ENCODE data around the gene FOSL1. TPM values are rescaled to one million over a fixed set of nuclear protein-coding genes. Genes with fewer than 3 reads are reported as not detected.

The FOSL1 gene
- total and polyA plus RNA-seq, 2 of the 13 experiments (the other 11 are each of a cell fraction or from before 2014, with no cell fraction given), result 4.0 to 4.1 TPM

DNA sequence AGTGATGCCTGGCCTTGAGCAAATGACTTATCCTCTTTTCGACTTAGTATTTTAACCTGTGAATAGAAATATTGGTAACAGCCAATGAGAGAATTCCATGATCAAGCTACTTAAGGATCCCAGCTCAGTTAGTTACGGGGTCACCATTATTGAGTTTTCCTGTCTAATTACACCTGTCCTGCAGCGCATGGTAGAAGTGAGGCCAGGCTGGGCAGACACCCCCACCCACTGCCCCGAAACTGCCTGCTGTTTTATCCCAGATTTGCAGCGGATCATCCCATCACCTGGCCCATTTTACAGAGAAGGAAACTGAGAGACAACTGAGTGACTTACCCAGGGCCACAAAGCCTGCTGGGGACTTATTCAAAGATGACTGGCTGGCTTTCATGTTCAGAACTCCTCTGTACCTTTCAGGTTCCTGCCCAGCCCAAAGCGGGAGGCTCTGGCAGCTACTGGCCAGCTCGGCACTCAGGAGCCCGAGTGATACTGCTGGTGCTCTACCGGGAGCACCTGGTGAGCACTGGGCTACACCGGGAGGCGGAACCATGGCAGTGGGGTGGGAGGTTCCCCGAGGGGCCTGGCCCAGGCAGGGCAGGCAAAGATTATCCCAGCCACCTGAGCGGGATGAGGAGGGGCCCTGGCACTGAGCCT, 38.5 kb downstream of the FOSL1 start:
- TF ChIP-seq, protein P1, sequence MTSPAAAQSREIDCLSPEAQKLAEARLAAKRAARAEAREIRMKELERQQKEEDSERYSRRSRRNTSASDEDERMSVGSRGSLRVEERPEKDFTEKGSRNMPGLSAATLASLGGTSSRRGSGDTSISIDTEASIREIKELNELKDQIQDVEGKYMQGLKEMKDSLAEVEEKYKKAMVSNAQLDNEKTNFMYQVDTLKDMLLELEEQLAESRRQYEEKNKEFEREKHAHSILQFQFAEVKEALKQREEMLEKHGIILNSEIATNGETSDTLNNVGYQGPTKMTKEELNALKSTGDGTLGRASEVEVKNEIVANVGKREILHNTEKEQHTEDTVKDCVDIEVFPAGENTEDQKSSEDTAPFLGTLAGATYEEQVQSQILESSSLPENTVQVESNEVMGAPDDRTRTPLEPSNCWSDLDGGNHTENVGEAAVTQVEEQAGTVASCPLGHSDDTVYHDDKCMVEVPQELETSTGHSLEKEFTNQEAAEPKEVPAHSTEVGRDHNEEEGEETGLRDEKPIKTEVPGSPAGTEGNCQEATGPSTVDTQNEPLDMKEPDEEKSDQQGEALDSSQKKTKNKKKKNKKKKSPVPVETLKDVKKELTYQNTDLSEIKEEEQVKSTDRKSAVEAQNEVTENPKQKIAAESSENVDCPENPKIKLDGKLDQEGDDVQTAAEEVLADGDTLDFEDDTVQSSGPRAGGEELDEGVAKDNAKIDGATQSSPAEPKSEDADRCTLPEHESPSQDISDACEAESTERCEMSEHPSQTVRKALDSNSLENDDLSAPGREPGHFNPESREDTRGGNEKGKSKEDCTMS (CRISPR knock-in tag; conservative IDR thresholded peaks at IDR 0.05), result no peak
- no peak for TF ChIP-seq DMAP1 (CRISPR knock-in tag; IDR thresholded peaks at IDR 0.05)
- TF ChIP-seq AHR (CRISPR knock-in tag; IDR thresholded peaks at IDR 0.05), result 0 out of 2 replicates have a peak, but pooled peaks have one; percentile 34
- peak; percentile 51; the same call in 1 of the 2 replicates for TF ChIP-seq ZNF629 (CRISPR knock-in tag; conservative IDR thresholded peaks at IDR 0.05)
- TF ChIP-seq ZNF263 (CRISPR knock-in tag; IDR thresholded peaks at IDR 0.05), result peak; percentile 69
- CTCF ChIA-PET (ENCODE audit: low intra/inter-chr PET ratio, low total read pairs), result interaction anchor here (1.4 to 1.9 kb wide), 3 partner anchors 23 to 150 kb away, joined by 3 to 7 read pairs (median 6); no protein-coding TSS in a partner anchor
- no TSS peak for BruUV-seq (replicated peaks)

More for the DNA sequence above, 38.5 kb downstream of the FOSL1 start:
- intact Hi-C loops (cut with micrococcal nuclease; ENCODE audit: unreplicated experiment) (no loop called here), in situ Hi-C loops (cut with HindIII; ENCODE audit: extremely low pct_ligation_motif_present, low pct_unique_long_range_greater_than_20kb) (no loop called here)
- FAIRE-seq (no peak), DNase-seq (ENCODE audit: low spot score) (no peak), ATAC-seq (no peak)
- Histone ChIP-seq H3K36me3 (replicated peaks in 1 of 2; ENCODE audit: control insufficient read depth in 1 of 2, insufficient read depth in 2 of 2, low read length in 2 of 2) (peaks cover 14 to 41% of the 10 kb centered on the region in 2 experiments; a peak in 4 of 5 replicates), H3K79me2 (ENCODE audit: insufficient read depth, low read length) (peaks cover 21% of the 10 kb centered on the region), H3K4me2 (ENCODE audit: low read depth, low read length) (peak overlapping the region; percentile 100), H3K4me3 (replicated peaks in 1 of 3; ENCODE audit: insufficient read depth in 1 of 3, low read depth in 2 of 3, low read length in 3 of 3) (peak overlapping the region; percentile 80 to 99 (median 89)), H3K27me3 (ENCODE audit: control insufficient read depth in 1 of 2, insufficient read depth in 2 of 2, low read length in 2 of 2) (no peaks in the 10 kb centered on the region; a peak in 1 of 5 replicates), H4K20me1 (ENCODE audit: insufficient read depth, low read length) (peaks cover 10% of the 10 kb centered on the region), H3K9me3 (ENCODE audit: low read length) (no peaks in the 10 kb centered on the region), H3K27ac (ENCODE audit: extremely low read length, insufficient read depth, low read length) (peak overlapping the region; percentile 90), H3K4me1 (ENCODE audit: insufficient read depth, low read length) (peaks cover 29% of the 10 kb centered on the region), H2AFZ (ENCODE audit: low read length) (no peak overlapping the region), H3K9ac (ENCODE audit: insufficient read depth, low read depth, low read length) (peak overlapping the region; percentile 89)
- 84% methylated on average over 10 of the region's 13 CpGs for WGBS (ENCODE audit: low lambda C conversion rate)
- POLR2A ChIA-PET, result interaction anchor here (0.7 to 5.4 kb wide), 5 partner anchors 9 to 141 kb away, joined by 3 to 81 read pairs (median 20); partner anchors contain the start of genes BANF1, CCDC85B, EFEMP2 and EIF1AD
